Lung (tissue), 12 donors: ENCODE data around the gene CELA2B. TPM values are rescaled to one million over a fixed set of nuclear protein-coding genes. Genes with fewer than 3 reads are reported as not detected.
"Not testable (repeated sequence)": the region's sequence is repeated elsewhere in the genome, so short reads cannot be mapped to it uniquely, and the experiment has no call there.

Experiments
- ATAC-seq: fragments of 200-7000 bp; cut with Tn5 transposase; one replicate; pipeline ENCODE4 v1.9.1; 2020; ENCODE audit warnings: moderate number of reproducible peaks; ENCODE audit not compliant: insufficient read depth, low FRiP score
- DNase-seq, 3 donors: peaks; one replicate each; pipeline ENCODE4 v3.0.0-alpha.2; 2013 to 2017
- H3K27ac ChIP-seq, 2 donors: one replicate each; pipeline ENCODE4 v1.5.1; 2013; ENCODE audit warnings: mild to moderate bottlenecking in 2 of 2, moderate library complexity in 2 of 2, control low read depth in 1 of 2, inconsistent platforms in 1 of 2, low read depth in 1 of 2, low read length in 1 of 2
- H3K27me3 ChIP-seq, 3 donors: one replicate each; pipeline ENCODE4 v1.5.1; 2013; ENCODE audit warnings: low read length in 2 of 3; ENCODE audit not compliant: control insufficient read depth in 3 of 3, insufficient read depth in 3 of 3
- H3K36me3 ChIP-seq, 4 donors: one replicate each; pipeline ENCODE4 v1.5.1; 2013; ENCODE audit warnings: low read length in 4 of 4, mild to moderate bottlenecking in 1 of 4, moderate library complexity in 1 of 4; ENCODE audit not compliant: control insufficient read depth in 4 of 4, insufficient read depth in 4 of 4
- H3K4me1 ChIP-seq, 5 donors: one replicate each; pipeline ENCODE4 v1.5.1; 2013; ENCODE audit warnings: low read length in 5 of 5, mild to moderate bottlenecking in 2 of 5, moderate library complexity in 1 of 5; ENCODE audit not compliant: control insufficient read depth in 5 of 5, insufficient read depth in 5 of 5
- H3K4me3 ChIP-seq: one replicate; pipeline ENCODE4 v1.5.1; 2013; ENCODE audit warnings: mild to moderate bottlenecking, control low read depth, moderate library complexity
- H3K9ac ChIP-seq, 2 donors: one replicate each; pipeline ENCODE4 v1.5.1; 2013; ENCODE audit warnings: low read length in 2 of 2, control low read depth in 1 of 2; ENCODE audit not compliant: insufficient read depth in 1 of 2
- H3K9me3 ChIP-seq, 4 donors: one replicate each; pipeline ENCODE4 v1.5.1; 2013; ENCODE audit warnings: low read length in 3 of 4, mild to moderate bottlenecking in 1 of 4, moderate library complexity in 1 of 4; ENCODE audit not compliant: control insufficient read depth in 4 of 4, insufficient read depth in 3 of 4
- WGBS, 2 donors: extraction: QIAGEN DNeasy Blood & Tissue Kit; methylation state at CpG; one replicate each; pipeline ENCODE4 v1.1.7; 2013; 5-methylcytosine and 5-hydroxymethylcytosine counted together
- polyA plus RNA-seq, 2 donors: library from polyadenylated mRNA; stranded (reverse); fragments of 200-250 nt; gene quantifications; one replicate each; pipeline ENCODE4 v1.2.1, GENCODE V29; 2013
- total RNA-seq, 2 donors: library from RNA; depleted of rRNA in 1 of 2; stranded (reverse); fragments of >200 nt in 1 of 2; gene quantifications; one replicate each; pipeline ENCODE4 v1.2.1, GENCODE V29; 2014 to 2021
- TF ChIP-seq, protein P1 (sequence below): IDR thresholded peaks from 2 replicates; pipeline ENCODE4 v1.5.1; 2012; ENCODE audit warnings: mild to moderate bottlenecking; ENCODE audit errors: control extremely low read depth, extremely low read depth
- donor health status: control.
- donor health status: control.
- donor health status: Bipolar disorder and iron deficiency.
- donor health status: healthy.
- donor health status: DM: yes; HTN: yes; CAD: no.

The CELA2B gene
- total and polyA plus RNA-seq, 4 donors = 0.63 to 1.3 TPM; not detected in 2

DNA sequence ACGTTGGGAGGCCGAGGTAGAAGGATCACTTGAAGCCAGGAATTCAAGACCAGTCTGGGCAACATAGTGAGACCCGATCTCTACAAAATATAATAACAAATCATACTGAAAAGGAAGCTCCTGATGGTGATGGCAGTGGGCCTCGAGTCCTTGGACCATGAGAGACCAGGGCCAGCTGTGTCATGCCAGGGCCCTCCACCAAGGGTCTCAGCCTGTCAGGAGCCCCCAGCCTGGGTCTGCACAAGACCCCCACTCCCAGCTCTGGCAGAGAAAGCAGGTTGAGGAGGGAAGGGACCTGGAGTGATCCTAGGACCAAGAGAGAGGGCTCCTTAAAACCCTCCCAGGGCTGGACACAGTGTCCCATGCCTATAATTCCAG, 44.3 kb upstream of the CELA2B start:
- TF ChIP-seq, protein P1, sequence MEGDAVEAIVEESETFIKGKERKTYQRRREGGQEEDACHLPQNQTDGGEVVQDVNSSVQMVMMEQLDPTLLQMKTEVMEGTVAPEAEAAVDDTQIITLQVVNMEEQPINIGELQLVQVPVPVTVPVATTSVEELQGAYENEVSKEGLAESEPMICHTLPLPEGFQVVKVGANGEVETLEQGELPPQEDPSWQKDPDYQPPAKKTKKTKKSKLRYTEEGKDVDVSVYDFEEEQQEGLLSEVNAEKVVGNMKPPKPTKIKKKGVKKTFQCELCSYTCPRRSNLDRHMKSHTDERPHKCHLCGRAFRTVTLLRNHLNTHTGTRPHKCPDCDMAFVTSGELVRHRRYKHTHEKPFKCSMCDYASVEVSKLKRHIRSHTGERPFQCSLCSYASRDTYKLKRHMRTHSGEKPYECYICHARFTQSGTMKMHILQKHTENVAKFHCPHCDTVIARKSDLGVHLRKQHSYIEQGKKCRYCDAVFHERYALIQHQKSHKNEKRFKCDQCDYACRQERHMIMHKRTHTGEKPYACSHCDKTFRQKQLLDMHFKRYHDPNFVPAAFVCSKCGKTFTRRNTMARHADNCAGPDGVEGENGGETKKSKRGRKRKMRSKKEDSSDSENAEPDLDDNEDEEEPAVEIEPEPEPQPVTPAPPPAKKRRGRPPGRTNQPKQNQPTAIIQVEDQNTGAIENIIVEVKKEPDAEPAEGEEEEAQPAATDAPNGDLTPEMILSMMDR = no peak
- H3K4me3 ChIP-seq = no peak overlapping the region
- H3K9ac ChIP-seq = no peak overlapping the region
- no peak overlapping the region for H3K27ac ChIP-seq
- H3K4me1 ChIP-seq = peaks cover 0 to 27% (median 0%) of the 10 kb centered on the region in 5 donors
- ATAC-seq (no peak), DNase-seq (no peak)
- H3K27me3 ChIP-seq = no peaks in the 10 kb centered on the region
- peaks cover 0 to 22% (median 0%) of the 10 kb centered on the region in 4 donors for H3K36me3 ChIP-seq
- WGBS, 2 donors = 81 to 87% methylated on average over 4 of the region's 4 CpGs
- H3K9me3 ChIP-seq = no peaks in the 10 kb centered on the region

DNA sequence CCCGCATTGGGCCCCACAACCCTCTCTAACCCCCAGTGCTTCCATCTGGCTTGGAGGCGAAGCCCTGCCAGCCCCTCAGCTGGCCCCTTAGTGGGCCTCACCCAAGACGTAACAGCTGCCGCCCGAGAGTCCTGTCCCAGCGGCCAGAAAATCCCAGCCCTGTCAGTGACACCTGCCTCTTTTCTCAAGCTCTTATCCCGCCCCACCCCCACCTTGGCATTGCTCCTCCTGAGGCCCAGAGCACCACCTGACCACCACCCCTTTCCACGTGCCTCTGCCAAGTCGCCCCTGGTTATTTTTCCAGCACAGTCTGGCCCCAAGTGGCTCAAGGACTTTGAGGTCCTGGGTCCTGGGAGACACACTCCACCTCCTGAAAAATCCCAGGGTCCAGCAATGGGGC, 43.6 kb upstream of the CELA2B start:
- DNase-seq = peak; percentile 71 to 76 (median 74)
- WGBS, 2 donors = 58 to 67% methylated on average over 9 of the region's 9 CpGs

DNA sequence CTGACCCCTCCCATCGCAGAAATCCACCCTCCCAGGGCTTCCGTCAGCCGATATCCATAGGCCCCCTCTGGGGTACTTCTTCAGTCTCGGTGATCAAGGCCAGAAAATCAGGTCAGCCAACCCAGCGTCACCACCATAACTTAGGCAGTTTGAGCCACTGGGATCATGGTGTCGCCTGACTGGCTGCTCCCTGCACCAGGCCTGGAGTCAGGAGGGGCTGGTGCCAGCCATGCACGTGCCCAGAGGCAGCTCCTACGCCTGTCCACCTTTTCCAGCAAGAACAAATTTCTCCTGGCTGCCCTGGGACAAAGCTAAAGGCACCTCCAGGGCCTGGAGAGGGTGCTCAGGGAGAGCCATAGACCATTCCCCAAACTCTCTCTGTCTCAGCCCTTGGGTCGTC, 42.4 kb upstream of the CELA2B start:
- WGBS, 2 donors = 90 to 91% methylated on average over 9 of the region's 9 CpGs
- H3K4me1 ChIP-seq = peaks cover 0 to 14% (median 0%) of the 10 kb centered on the region in 5 donors
- H3K36me3 ChIP-seq = peaks cover 0 to 7% (median 0%) of the 10 kb centered on the region in 4 donors
- H3K27ac ChIP-seq = no peak overlapping the region
- H3K9ac ChIP-seq = no peak overlapping the region
- ATAC-seq = no peak
- H3K27me3 ChIP-seq = no peaks in the 10 kb centered on the region
- no peak for DNase-seq
- H3K9me3 ChIP-seq = no peaks in the 10 kb centered on the region
- TF ChIP-seq, protein P1 = no peak
- no peak overlapping the region for H3K4me3 ChIP-seq

More for the DNA sequence above, 43.6 kb upstream of the CELA2B start:
- Histone ChIP-seq H3K36me3 (peaks cover 0 to 15% (median 0%) of the 10 kb centered on the region in 4 donors), H3K4me1 (peaks cover 0 to 19% (median 0%) of the 10 kb centered on the region in 5 donors), H3K9ac (no peak overlapping the region), H3K27ac (no peak overlapping the region), H3K9me3 (no peaks in the 10 kb centered on the region), H3K27me3 (no peaks in the 10 kb centered on the region), H3K4me3 (no peak overlapping the region)
- no peak for ATAC-seq
- TF ChIP-seq, protein P1 = no peak

DNA sequence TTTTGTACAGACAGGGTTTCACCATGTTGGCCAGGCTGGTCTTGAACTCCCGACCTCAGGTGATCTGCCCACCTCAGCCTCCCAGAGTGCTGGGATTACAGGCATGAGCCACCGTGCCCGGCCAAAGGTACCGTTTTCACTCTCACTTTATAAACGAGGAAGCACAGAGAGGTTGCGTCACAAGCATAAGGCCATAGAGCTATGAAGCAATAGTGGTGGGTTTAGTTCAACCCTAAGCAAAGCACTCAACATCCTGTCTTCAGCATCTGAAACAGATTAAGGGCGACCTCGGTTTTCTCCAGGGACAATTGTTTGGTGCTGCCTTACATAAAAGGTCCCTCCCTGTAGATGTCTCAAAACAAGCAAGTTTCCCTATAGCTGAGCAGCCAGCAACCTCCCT, 41.2 kb upstream of the CELA2B start:
- peaks cover 0 to 14% (median 0%) of the 10 kb centered on the region in 5 donors for H3K4me1 ChIP-seq
- not testable (repeated sequence) for H3K36me3 ChIP-seq, H3K9me3 ChIP-seq, ATAC-seq, H3K4me3 ChIP-seq, H3K27me3 ChIP-seq, H3K27ac ChIP-seq, H3K9ac ChIP-seq
- DNase-seq = peak in 1 of 3 donors; percentile 57
- 21 to 35% methylated on average over 8 of the region's 8 CpGs for WGBS, 2 donors
